ENCODE measurements around the gene AKAP13. TPM values are rescaled to one million over a fixed set of nuclear protein-coding genes. Genes with fewer than 3 reads are reported as not detected.
A peak's percentile ranks its signal among the peaks of the same experiment; 100 is the strongest.

Gene AKAP13
- total and polyA plus RNA-seq, 2 of the 13 experiments (the other 11 are each of a cell fraction or from before 2014, with no cell fraction given), result 6.7 to 27.1 TPM

DNA sequence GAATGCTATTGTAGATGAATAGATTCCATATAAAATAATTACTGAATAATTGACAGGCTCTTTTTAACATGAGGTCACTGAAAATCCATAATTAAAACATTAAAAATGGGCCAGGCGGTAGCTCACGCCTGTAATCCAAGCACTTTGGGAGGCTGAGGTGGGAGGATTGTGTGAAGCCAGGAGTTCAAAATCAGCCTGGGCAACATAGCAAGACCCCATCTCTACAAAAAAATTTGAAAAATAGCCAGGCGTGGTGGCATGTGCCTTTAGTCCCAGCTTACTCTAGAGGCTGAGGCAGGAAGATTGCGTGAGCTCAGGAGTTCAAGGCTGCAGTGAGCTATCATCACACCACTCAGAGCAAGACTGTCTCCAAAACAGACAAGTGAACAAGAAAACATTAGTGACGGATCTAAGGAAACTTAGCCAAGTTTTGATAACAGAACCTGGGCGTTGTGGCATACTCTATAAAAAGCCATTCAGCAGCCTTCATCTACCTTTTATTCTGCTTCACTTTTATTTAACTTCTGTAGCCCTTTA is 303.8 kb downstream of the AKAP13 start:
- no peak overlapping the region for H3K9ac ChIP-seq (ENCODE audit: insufficient read depth, low read depth, low read length)
- H3K27ac ChIP-seq (ENCODE audit: extremely low read length, insufficient read depth, low read length), result no peak overlapping the region
- no peak for DNase-seq (ENCODE audit: low spot score)
- no peaks in the 10 kb centered on the region for H3K79me2 ChIP-seq (ENCODE audit: insufficient read depth, low read length)
- no peak overlapping the region for H3K4me2 ChIP-seq (ENCODE audit: low read depth, low read length)
- TF ChIP-seq ELF3 (CRISPR knock-in tag; IDR thresholded peaks at IDR 0.05) (no peak), ZNF121 (CRISPR knock-in tag; IDR thresholded peaks at IDR 0.05) (peak; percentile 63; the same call in 1 of the 2 replicates)
- 96% methylated on average over 6 of the region's 6 CpGs for WGBS (ENCODE audit: low lambda C conversion rate)
- intact Hi-C loops (cut with micrococcal nuclease; ENCODE audit: unreplicated experiment), result no loop called here
- in situ Hi-C loops (cut with HindIII; ENCODE audit: extremely low pct_ligation_motif_present, low pct_unique_long_range_greater_than_20kb), result no loop called here
- CTCF ChIA-PET (ENCODE audit: low intra/inter-chr PET ratio, low total read pairs), result no interaction called here
- no peaks in the 10 kb centered on the region for H3K27me3 ChIP-seq (ENCODE audit: control insufficient read depth in 1 of 2, insufficient read depth in 2 of 2, low read length in 2 of 2)
- H3K36me3 ChIP-seq (replicated peaks in 1 of 2; ENCODE audit: control insufficient read depth in 1 of 2, insufficient read depth in 2 of 2, low read length in 2 of 2), result peaks cover 5 to 24% of the 10 kb centered on the region in 2 experiments; a peak in 4 of 5 replicates
- no peak overlapping the region for H3K4me3 ChIP-seq (replicated peaks in 1 of 3; ENCODE audit: insufficient read depth in 1 of 3, low read depth in 2 of 3, low read length in 3 of 3)
- no peak for ATAC-seq
- no peak overlapping the region for H2AFZ ChIP-seq (ENCODE audit: low read length)
- peaks cover 6% of the 10 kb centered on the region; the same call in 1 of the 2 replicates for H3K4me1 ChIP-seq (ENCODE audit: insufficient read depth, low read length)
- H4K20me1 ChIP-seq (ENCODE audit: insufficient read depth, low read length), result no peaks in the 10 kb centered on the region
- BruUV-seq (replicated peaks), result no TSS peak
- no peaks in the 10 kb centered on the region for H3K9me3 ChIP-seq (ENCODE audit: low read length)
- POLR2A ChIA-PET, result no interaction called here
- FAIRE-seq, result no peak

DNA sequence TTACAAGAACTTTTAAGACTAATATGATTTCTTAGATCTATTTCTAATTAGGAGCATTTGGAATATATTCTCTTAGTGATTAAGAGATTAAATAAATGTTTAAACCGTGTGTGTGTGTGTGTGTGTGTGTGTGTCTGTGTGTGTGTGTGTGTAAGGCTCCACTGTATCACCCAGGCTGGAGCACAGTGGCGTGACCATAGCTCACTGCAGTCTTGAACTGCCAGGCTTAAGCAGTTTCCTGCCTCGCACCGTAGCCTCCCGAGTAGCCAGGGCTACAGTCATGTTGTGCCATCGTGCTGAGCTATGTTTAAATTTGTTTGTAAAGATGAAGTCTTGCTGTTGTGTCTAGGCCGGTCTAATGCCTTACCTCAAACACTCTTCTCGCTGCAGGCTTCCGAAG is 305.0 kb downstream of the AKAP13 start:
- H3K79me2 ChIP-seq (ENCODE audit: insufficient read depth, low read length), result no peaks in the 10 kb centered on the region
- intact Hi-C loops (cut with micrococcal nuclease; ENCODE audit: unreplicated experiment) (no loop called here), in situ Hi-C loops (cut with HindIII; ENCODE audit: extremely low pct_ligation_motif_present, low pct_unique_long_range_greater_than_20kb) (no loop called here)
- no TSS peak for BruUV-seq (replicated peaks)
- FAIRE-seq (no peak), DNase-seq (ENCODE audit: low spot score) (no peak), ATAC-seq (no peak)
- H3K4me1 ChIP-seq (ENCODE audit: insufficient read depth, low read length), result peaks cover 6% of the 10 kb centered on the region; the same call in 1 of the 2 replicates
- WGBS (ENCODE audit: low lambda C conversion rate), result 96% methylated on average over 9 of the region's 9 CpGs
- no peaks in the 10 kb centered on the region for H3K27me3 ChIP-seq (ENCODE audit: control insufficient read depth in 1 of 2, insufficient read depth in 2 of 2, low read length in 2 of 2)
- TF ChIP-seq GZF1 (CRISPR knock-in tag; IDR thresholded peaks at IDR 0.05) (no peak), ZNF546 (CRISPR knock-in tag; conservative IDR thresholded peaks at IDR 0.05) (no peak), FOXM1 (CRISPR knock-in tag; IDR thresholded peaks at IDR 0.05) (no peak), ZBTB2 (CRISPR knock-in tag; IDR thresholded peaks at IDR 0.05; ENCODE audit: low read depth) (no peak), PRPF4 (IDR thresholded peaks at IDR 0.05; ENCODE audit: low read depth, low read length, poor library complexity, severe bottlenecking) (no peak), KDM1A (CRISPR knock-in tag; IDR thresholded peaks at IDR 0.05) (no peak), ZNF101 (CRISPR knock-in tag; IDR thresholded peaks at IDR 0.05; ENCODE audit: borderline replicate concordance, low read depth) (no peak), ZIK1 (CRISPR knock-in tag; IDR thresholded peaks at IDR 0.05; ENCODE audit: borderline replicate concordance, low read depth) (no peak), KDM5B (CRISPR knock-in tag; IDR thresholded peaks at IDR 0.05; ENCODE audit: borderline replicate concordance) (no peak)
- TF ChIP-seq, protein P1, sequence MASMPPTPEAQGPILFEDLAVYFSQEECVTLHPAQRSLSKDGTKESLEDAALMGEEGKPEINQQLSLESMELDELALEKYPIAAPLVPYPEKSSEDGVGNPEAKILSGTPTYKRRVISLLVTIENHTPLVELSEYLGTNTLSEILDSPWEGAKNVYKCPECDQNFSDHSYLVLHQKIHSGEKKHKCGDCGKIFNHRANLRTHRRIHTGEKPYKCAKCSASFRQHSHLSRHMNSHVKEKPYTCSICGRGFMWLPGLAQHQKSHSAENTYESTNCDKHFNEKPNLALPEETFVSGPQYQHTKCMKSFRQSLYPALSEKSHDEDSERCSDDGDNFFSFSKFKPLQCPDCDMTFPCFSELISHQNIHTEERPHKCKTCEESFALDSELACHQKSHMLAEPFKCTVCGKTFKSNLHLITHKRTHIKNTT (CRISPR knock-in tag; IDR thresholded peaks at IDR 0.05), result no peak
- no peaks in the 10 kb centered on the region for H4K20me1 ChIP-seq (ENCODE audit: insufficient read depth, low read length)
- H3K9me3 ChIP-seq (ENCODE audit: low read length), result no peaks in the 10 kb centered on the region
- H3K4me2 ChIP-seq (ENCODE audit: low read depth, low read length), result no peak overlapping the region
- ChIA-PET POLR2A (no interaction called here), CTCF (ENCODE audit: low intra/inter-chr PET ratio, low total read pairs) (no interaction called here)
- no peak overlapping the region for H3K9ac ChIP-seq (ENCODE audit: insufficient read depth, low read depth, low read length)
- H3K27ac ChIP-seq (ENCODE audit: extremely low read length, insufficient read depth, low read length), result no peak overlapping the region
- peaks cover 5 to 24% of the 10 kb centered on the region in 2 experiments; a peak in 4 of 5 replicates for H3K36me3 ChIP-seq (replicated peaks in 1 of 2; ENCODE audit: control insufficient read depth in 1 of 2, insufficient read depth in 2 of 2, low read length in 2 of 2)
- H2AFZ ChIP-seq (ENCODE audit: low read length), result no peak overlapping the region
- H3K4me3 ChIP-seq (replicated peaks in 1 of 3; ENCODE audit: insufficient read depth in 1 of 3, low read depth in 2 of 3, low read length in 3 of 3), result no peak overlapping the region
